ENCODE results near the gene SLC26A11.
"Not testable (repeated sequence)": the region's sequence is repeated elsewhere in the genome, so short reads cannot be mapped to it uniquely, and the experiment has no call there.

SLC26A11 gene

GRCh38 chr17:80242505-80242904 is 22.3 kb downstream of the SLC26A11 start:
- Histone ChIP-seq H4K20me1 (ENCODE audit: low read depth, low read length) (no peaks in the 10 kb centered on the region), H3K27me3 (ENCODE audit: low read length) (no peaks in the 10 kb centered on the region), H3K9me2 (replicated peaks; ENCODE audit: insufficient read depth, low read length) (no peaks in the 10 kb centered on the region), H3K4me3 (ENCODE audit: insufficient read depth, low read length, poor library complexity, severe bottlenecking) (no peak overlapping the region), H3K79me2 (ENCODE audit: insufficient read depth, low read length) (no peaks in the 10 kb centered on the region), H2AFZ (ENCODE audit: low read depth, low read length, severe bottlenecking) (no peak overlapping the region), H3K36me3 (ENCODE audit: low read length) (no peaks in the 10 kb centered on the region), H3K4me2 (ENCODE audit: low read depth, low read length, poor library complexity, severe bottlenecking) (no peak overlapping the region), H3K27ac (ENCODE audit: low read depth, low read length) (no peak overlapping the region), H3K9me3 (ENCODE audit: insufficient read depth, low read length) (no peaks in the 10 kb centered on the region), H3K9ac (ENCODE audit: low read length) (no peak overlapping the region), H3F3A (ENCODE audit: insufficient read depth) (no peaks in the 10 kb centered on the region)
- no peak for TF ChIP-seq CTCF (IDR thresholded peaks at IDR 0.05; ENCODE audit: insufficient read depth, low read length, poor library complexity, severe bottlenecking)
- TF ChIP-seq EZH2phosphoT487 (conservative IDR thresholded peaks at IDR 0.05; ENCODE audit: low read length) = no peak

- no peak for TF ChIP-seq CTCF (IDR thresholded peaks at IDR 0.05; ENCODE audit: insufficient read depth, low read length, poor library complexity, severe bottlenecking)
- no peak for TF ChIP-seq EZH2phosphoT487 (conservative IDR thresholded peaks at IDR 0.05; ENCODE audit: low read length)
- no peaks in the 10 kb centered on the region for H3K27me3 ChIP-seq (ENCODE audit: low read length)
Measured at GRCh38 chr17:80243526-80244433, 23.6 kb downstream of the SLC26A11 start.

DNA sequence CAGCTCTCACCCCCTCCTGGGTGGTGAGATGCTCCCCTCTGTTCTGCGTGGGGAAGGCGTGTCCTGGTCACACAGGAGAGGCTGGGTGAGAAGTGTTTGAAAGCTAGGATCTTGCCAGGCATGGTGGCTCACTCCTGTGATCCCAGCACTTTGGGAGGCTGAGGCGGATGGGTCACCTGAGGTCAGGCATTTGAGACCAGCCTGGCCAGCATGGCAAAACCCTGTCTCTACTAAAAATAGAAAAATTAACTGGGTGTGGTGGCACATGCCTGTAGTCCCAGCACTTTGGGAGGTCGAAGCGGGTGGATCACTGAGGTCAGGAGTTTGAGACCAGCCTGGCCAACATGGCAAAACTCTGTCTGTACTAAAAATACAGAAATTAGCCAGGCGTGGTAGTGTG is 24.2 kb downstream of the SLC26A11 start:
- H3K4me3 ChIP-seq (ENCODE audit: insufficient read depth, low read length, poor library complexity, severe bottlenecking); H3K36me3 ChIP-seq (ENCODE audit: low read length); H3K4me2 ChIP-seq (ENCODE audit: low read depth, low read length, poor library complexity, severe bottlenecking); H3K9me3 ChIP-seq (ENCODE audit: insufficient read depth, low read length); H4K20me1 ChIP-seq (ENCODE audit: low read depth, low read length); H2AFZ ChIP-seq (ENCODE audit: low read depth, low read length, severe bottlenecking); H3K9ac ChIP-seq (ENCODE audit: low read length); H3K27ac ChIP-seq (ENCODE audit: low read depth, low read length); H3K79me2 ChIP-seq (ENCODE audit: insufficient read depth, low read length); H3F3A ChIP-seq (ENCODE audit: insufficient read depth); H3K27me3 ChIP-seq (ENCODE audit: low read length); H3K9me2 ChIP-seq (replicated peaks; ENCODE audit: insufficient read depth, low read length): not testable (repeated sequence)

More at GRCh38 chr17:80243526-80244433, 23.6 kb downstream of the SLC26A11 start:
- Histone ChIP-seq H3K36me3 (ENCODE audit: low read length) (no peaks in the 10 kb centered on the region), H3K4me2 (ENCODE audit: low read depth, low read length, poor library complexity, severe bottlenecking) (no peak overlapping the region), H3F3A (ENCODE audit: insufficient read depth) (no peaks in the 10 kb centered on the region), H3K4me3 (ENCODE audit: insufficient read depth, low read length, poor library complexity, severe bottlenecking) (no peak overlapping the region), H3K27ac (ENCODE audit: low read depth, low read length) (no peak overlapping the region), H2AFZ (ENCODE audit: low read depth, low read length, severe bottlenecking) (no peak overlapping the region), H3K9me2 (replicated peaks; ENCODE audit: insufficient read depth, low read length) (no peaks in the 10 kb centered on the region), H3K9me3 (ENCODE audit: insufficient read depth, low read length) (no peaks in the 10 kb centered on the region), H4K20me1 (ENCODE audit: low read depth, low read length) (no peaks in the 10 kb centered on the region), H3K79me2 (ENCODE audit: insufficient read depth, low read length) (no peaks in the 10 kb centered on the region), H3K9ac (ENCODE audit: low read length) (no peak overlapping the region)

GRCh38 chr17:80244871-80245509 is 24.8 kb downstream of the SLC26A11 start:
- TF ChIP-seq EZH2phosphoT487 (conservative IDR thresholded peaks at IDR 0.05; ENCODE audit: low read length) (no peak), CTCF (IDR thresholded peaks at IDR 0.05; ENCODE audit: insufficient read depth, low read length, poor library complexity, severe bottlenecking) (no peak)
- Histone ChIP-seq H3K9ac (ENCODE audit: low read length) (no peak overlapping the region), H3K27ac (ENCODE audit: low read depth, low read length) (no peak overlapping the region), H4K20me1 (ENCODE audit: low read depth, low read length) (no peaks in the 10 kb centered on the region), H2AFZ (ENCODE audit: low read depth, low read length, severe bottlenecking) (no peak overlapping the region), H3K4me3 (ENCODE audit: insufficient read depth, low read length, poor library complexity, severe bottlenecking) (no peak overlapping the region), H3K27me3 (ENCODE audit: low read length) (no peaks in the 10 kb centered on the region), H3K79me2 (ENCODE audit: insufficient read depth, low read length) (no peaks in the 10 kb centered on the region), H3K9me3 (ENCODE audit: insufficient read depth, low read length) (no peaks in the 10 kb centered on the region), H3K9me2 (replicated peaks; ENCODE audit: insufficient read depth, low read length) (no peaks in the 10 kb centered on the region), H3K36me3 (ENCODE audit: low read length) (no peaks in the 10 kb centered on the region), H3K4me2 (ENCODE audit: low read depth, low read length, poor library complexity, severe bottlenecking) (no peak overlapping the region), H3F3A (ENCODE audit: insufficient read depth) (no peaks in the 10 kb centered on the region)
